Measurements from ENCODE around the gene COG5. TPM values are rescaled to one million over a fixed set of nuclear protein-coding genes. Genes with fewer than 3 reads are reported as not detected.

COG5 gene
- total and polyA plus RNA-seq, 4 donors, result 4.1 to 27.1 (median 8.4) TPM

- no peak for DNase-seq (ENCODE audit: low spot score)
- WGBS, result 99% methylated on average over 1 of the region's 1 CpG
- Histone ChIP-seq H3K36me3 (ENCODE audit: control insufficient read depth in 4 of 4, insufficient read depth in 3 of 4, low read depth in 1 of 4, low read length in 3 of 4) (peaks cover 0 to 2% (median under 1%) of the 10 kb centered on the region in 4 donors), H3K4me1 (ENCODE audit: control insufficient read depth in 4 of 4, insufficient read depth in 4 of 4, low read length in 3 of 4) (no peaks in the 10 kb centered on the region), H3K9ac (ENCODE audit: low read depth in 1 of 2, low read length in 2 of 2) (no peak overlapping the region), H3K27ac (ENCODE audit: low read depth in 1 of 2, low read length in 2 of 2) (no peak overlapping the region), H3K4me3 (ENCODE audit: low read depth in 1 of 3, low read length in 3 of 3) (no peak overlapping the region), H3K9me3 (ENCODE audit: control insufficient read depth in 4 of 4, low read length in 3 of 4) (peaks cover 0 to 4% (median 2%) of the 10 kb centered on the region in 4 donors), H3K27me3 (ENCODE audit: control insufficient read depth in 4 of 4, insufficient read depth in 4 of 4, low read length in 3 of 4) (no peaks in the 10 kb centered on the region)
- TF ChIP-seq RAD21 (IDR thresholded peaks at IDR 0.05), result no peak
- TF ChIP-seq, protein P1, sequence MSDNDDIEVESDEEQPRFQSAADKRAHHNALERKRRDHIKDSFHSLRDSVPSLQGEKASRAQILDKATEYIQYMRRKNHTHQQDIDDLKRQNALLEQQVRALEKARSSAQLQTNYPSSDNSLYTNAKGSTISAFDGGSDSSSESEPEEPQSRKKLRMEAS (IDR thresholded peaks at IDR 0.05), result no peak
- no peak for TF ChIP-seq HNF4G (IDR thresholded peaks at IDR 0.05)
- TF ChIP-seq, protein P2, sequence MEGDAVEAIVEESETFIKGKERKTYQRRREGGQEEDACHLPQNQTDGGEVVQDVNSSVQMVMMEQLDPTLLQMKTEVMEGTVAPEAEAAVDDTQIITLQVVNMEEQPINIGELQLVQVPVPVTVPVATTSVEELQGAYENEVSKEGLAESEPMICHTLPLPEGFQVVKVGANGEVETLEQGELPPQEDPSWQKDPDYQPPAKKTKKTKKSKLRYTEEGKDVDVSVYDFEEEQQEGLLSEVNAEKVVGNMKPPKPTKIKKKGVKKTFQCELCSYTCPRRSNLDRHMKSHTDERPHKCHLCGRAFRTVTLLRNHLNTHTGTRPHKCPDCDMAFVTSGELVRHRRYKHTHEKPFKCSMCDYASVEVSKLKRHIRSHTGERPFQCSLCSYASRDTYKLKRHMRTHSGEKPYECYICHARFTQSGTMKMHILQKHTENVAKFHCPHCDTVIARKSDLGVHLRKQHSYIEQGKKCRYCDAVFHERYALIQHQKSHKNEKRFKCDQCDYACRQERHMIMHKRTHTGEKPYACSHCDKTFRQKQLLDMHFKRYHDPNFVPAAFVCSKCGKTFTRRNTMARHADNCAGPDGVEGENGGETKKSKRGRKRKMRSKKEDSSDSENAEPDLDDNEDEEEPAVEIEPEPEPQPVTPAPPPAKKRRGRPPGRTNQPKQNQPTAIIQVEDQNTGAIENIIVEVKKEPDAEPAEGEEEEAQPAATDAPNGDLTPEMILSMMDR (IDR thresholded peaks at IDR 0.05; ENCODE audit: low read depth, low read length, missing input control), result no peak
- TF ChIP-seq NR2F2 (IDR thresholded peaks at IDR 0.05), result no peak
- TF ChIP-seq FOXA2 (IDR thresholded peaks at IDR 0.05), result no peak
- no peak for TF ChIP-seq SP1 (IDR thresholded peaks at IDR 0.05)
- no peak for TF ChIP-seq HNF4A (conservative IDR thresholded peaks at IDR 0.05)
- TF ChIP-seq ZBTB33 (IDR thresholded peaks at IDR 0.05), result no peak
- no peak for TF ChIP-seq JUND (IDR thresholded peaks at IDR 0.05)
- TF ChIP-seq RXRA (IDR thresholded peaks at IDR 0.05), result no peak
- no peak for TF ChIP-seq YY1 (IDR thresholded peaks at IDR 0.05)
- TF ChIP-seq GABPA (IDR thresholded peaks at IDR 0.05 in 1 of 2, conservative IDR thresholded peaks at IDR 0.05 in 1 of 2), result no peak
- no peak for TF ChIP-seq ATF3 (IDR thresholded peaks at IDR 0.05)
- no peak for TF ChIP-seq TAF1 (conservative IDR thresholded peaks at IDR 0.05)
- no peak for TF ChIP-seq EGR1 (IDR thresholded peaks at IDR 0.05; ENCODE audit: low read depth in 2 of 2)
- no peak for TF ChIP-seq REST (IDR thresholded peaks at IDR 0.05)
These were observed 225.6 kb downstream of the COG5 start for GRCh38 chr7:107338080-107338479.
